HepG2 (cell line): ENCODE measurements around the gene GSTM2. TPM values are rescaled to one million over a fixed set of nuclear protein-coding genes. Genes with fewer than 3 reads are reported as not detected.

Source experiments
- AGO1 ChIP-seq: fragments of 200-400 bp; formaldehyde crosslinking; IDR thresholded peaks from 2 replicates; pipeline ENCODE4 v1.6.1; 2017; ENCODE audit warnings: mild to moderate bottlenecking, low read depth, low read length, moderate library complexity; ENCODE audit not compliant: poor library complexity, severe bottlenecking
- GATA4 ChIP-seq: sonication (generic); IDR thresholded peaks from 2 replicates; pipeline ENCODE4 v1.6.1; 2016; ENCODE audit warnings: antibody characterized with exemption, low read depth, borderline replicate concordance
- HNF4G ChIP-seq, 2 experiments: sonication (generic) in 1 of 2; formaldehyde crosslinking in 1 of 2; IDR thresholded peaks; 2 replicates each; pipeline versions ENCODE4 v1.4.0 to v1.6.1; 2011 to 2020; ENCODE audit warnings: borderline replicate concordance in 2 of 2, low read depth in 2 of 2, mild to moderate bottlenecking in 2 of 2, low read length in 1 of 2, missing genetic modification reagents in 1 of 2, moderate library complexity in 1 of 2
- JUNB ChIP-seq: sonication (generic); formaldehyde crosslinking; IDR thresholded peaks from 2 replicates; pipeline ENCODE4 v1.8.0; 2022; ENCODE audit warnings: missing genetic modification reagents, mild to moderate bottlenecking, borderline replicate concordance
- MAFF ChIP-seq: IDR thresholded peaks from 2 replicates; pipeline ENCODE4 v1.6.1; 2011; ENCODE audit warnings: low read depth, low read length, improper control_type of control experiment
- MEIS1 ChIP-seq: sonication (generic); formaldehyde crosslinking; IDR thresholded peaks from 2 replicates; pipeline ENCODE4 v1.9.0; 2021; ENCODE audit warnings: mild to moderate bottlenecking, missing genetic modification reagents, moderate library complexity, borderline replicate concordance
- MEIS2 ChIP-seq: sonication (generic); formaldehyde crosslinking; IDR thresholded peaks from 2 replicates; pipeline ENCODE4 v1.9.0; 2021; ENCODE audit warnings: mild to moderate bottlenecking, missing genetic modification reagents
- MTA1 ChIP-seq: sonication (generic); formaldehyde crosslinking; IDR thresholded peaks from 2 replicates; pipeline ENCODE4 v1.4.0; 2020; ENCODE audit warnings: missing genetic modification reagents, mild to moderate bottlenecking, borderline replicate concordance
- NCOA1 ChIP-seq: sonication (generic); formaldehyde crosslinking; IDR thresholded peaks from 2 replicates; pipeline ENCODE4 v1.9.0; 2021; ENCODE audit warnings: missing genetic modification reagents
- NFE2 ChIP-seq: sonication (generic); formaldehyde crosslinking; IDR thresholded peaks from 2 replicates; pipeline ENCODE4 v1.4.0; 2020; ENCODE audit warnings: missing genetic modification reagents
- NFRKB ChIP-seq: fragments of 450-650 bp; IDR thresholded peaks from 2 replicates; pipeline ENCODE4 v1.6.1; 2017
- PHF21A ChIP-seq: sonication (generic); formaldehyde crosslinking; IDR thresholded peaks from 2 replicates; pipeline ENCODE4 v1.5.0; 2020; ENCODE audit warnings: mild to moderate bottlenecking, missing genetic modification reagents
- RAD21 ChIP-seq: fragments of 450-650 bp; formaldehyde crosslinking; IDR thresholded peaks from 2 replicates; pipeline ENCODE4 v1.5.0; 2020; ENCODE audit warnings: mild to moderate bottlenecking
- RFXAP ChIP-seq: sonication (generic); formaldehyde crosslinking; IDR thresholded peaks from 2 replicates; pipeline ENCODE4 v1.4.0; 2020; ENCODE audit warnings: missing genetic modification reagents, borderline replicate concordance
- ZFP1 ChIP-seq: IDR thresholded peaks from 2 replicates; pipeline ENCODE4 v1.6.1; 2016
- ZFX ChIP-seq: sonication (generic); formaldehyde crosslinking; IDR thresholded peaks from 2 replicates; pipeline ENCODE4 v1.4.0; 2020; ENCODE audit warnings: mild to moderate bottlenecking, low read depth, missing genetic modification reagents, moderate library complexity
- ZMYM3 ChIP-seq: sonication (generic); formaldehyde crosslinking; IDR thresholded peaks from 2 replicates; pipeline ENCODE4 v1.5.1; 2020; ENCODE audit warnings: mild to moderate bottlenecking, missing genetic modification reagents
- ZNF263 ChIP-seq: sonication (generic); formaldehyde crosslinking; IDR thresholded peaks from 2 replicates; pipeline ENCODE4 v1.4.0; 2020; ENCODE audit warnings: missing genetic modification reagents
- ZNF432 ChIP-seq: sonication (generic); formaldehyde crosslinking; IDR thresholded peaks from 2 replicates; pipeline ENCODE4 v1.5.0; 2020; ENCODE audit warnings: missing genetic modification reagents, mild to moderate bottlenecking, borderline replicate concordance
- ZNF724P ChIP-seq: sonication (generic); formaldehyde crosslinking; IDR thresholded peaks from 2 replicates; pipeline ENCODE4 v1.8.0; 2022; ENCODE audit warnings: missing genetic modification reagents, borderline replicate concordance
- ZNF839 ChIP-seq: sonication (generic); formaldehyde crosslinking; IDR thresholded peaks from 2 replicates; pipeline ENCODE4 v1.4.0; 2020; ENCODE audit warnings: missing genetic modification reagents, mild to moderate bottlenecking, borderline replicate concordance
- polyA plus RNA-seq, 8 experiments: library from polyadenylated mRNA; depleted of rRNA in 3 of 8; stranded (reverse) in 7 of 8; unstranded in 1 of 8; fragments of >200 nt; fragmentation: Illumina TruSeq in 4 of 8; extraction: Trizol in 4 of 8; gene quantifications; 2 replicates each; pipeline versions ENCODE4 v1.2.1 to v1.2.3, GENCODE V29; 2011 to 2016; ENCODE audit warnings: low read depth in 4 of 8, missing spikeins in 1 of 8, mixed read lengths in 1 of 8; ENCODE audit not compliant: insufficient read depth in 1 of 8
- total RNA-seq, 5 experiments: library from RNA; depleted of rRNA; stranded (reverse); fragments of >200 nt; fragmentation: Illumina TruSeq; extraction: Trizol; gene quantifications; 2 replicates each; pipeline ENCODE4 v1.2.3, GENCODE V29; 2016; ENCODE audit warnings: low read depth in 1 of 5
- TF ChIP-seq, protein P1 (sequence below), 2 experiments: IDR thresholded peaks; 2 replicates each; pipeline ENCODE4 v1.6.1; 2011 to 2012; ENCODE audit warnings: low read length in 2 of 2, borderline replicate concordance in 1 of 2, low read depth in 1 of 2, mild to moderate bottlenecking in 1 of 2, moderate library complexity in 1 of 2
- TF ChIP-seq, protein P2 (sequence below): sonication (generic); formaldehyde crosslinking; IDR thresholded peaks from 2 replicates; pipeline ENCODE4 v1.4.0; 2020; ENCODE audit warnings: missing genetic modification reagents, mild to moderate bottlenecking, borderline replicate concordance

GSTM2 gene
- total and polyA plus RNA-seq, 2 of the 13 experiments (the other 11 are each of a cell fraction or from before 2014, with no cell fraction given) = 7.0 to 15.0 TPM

DNA sequence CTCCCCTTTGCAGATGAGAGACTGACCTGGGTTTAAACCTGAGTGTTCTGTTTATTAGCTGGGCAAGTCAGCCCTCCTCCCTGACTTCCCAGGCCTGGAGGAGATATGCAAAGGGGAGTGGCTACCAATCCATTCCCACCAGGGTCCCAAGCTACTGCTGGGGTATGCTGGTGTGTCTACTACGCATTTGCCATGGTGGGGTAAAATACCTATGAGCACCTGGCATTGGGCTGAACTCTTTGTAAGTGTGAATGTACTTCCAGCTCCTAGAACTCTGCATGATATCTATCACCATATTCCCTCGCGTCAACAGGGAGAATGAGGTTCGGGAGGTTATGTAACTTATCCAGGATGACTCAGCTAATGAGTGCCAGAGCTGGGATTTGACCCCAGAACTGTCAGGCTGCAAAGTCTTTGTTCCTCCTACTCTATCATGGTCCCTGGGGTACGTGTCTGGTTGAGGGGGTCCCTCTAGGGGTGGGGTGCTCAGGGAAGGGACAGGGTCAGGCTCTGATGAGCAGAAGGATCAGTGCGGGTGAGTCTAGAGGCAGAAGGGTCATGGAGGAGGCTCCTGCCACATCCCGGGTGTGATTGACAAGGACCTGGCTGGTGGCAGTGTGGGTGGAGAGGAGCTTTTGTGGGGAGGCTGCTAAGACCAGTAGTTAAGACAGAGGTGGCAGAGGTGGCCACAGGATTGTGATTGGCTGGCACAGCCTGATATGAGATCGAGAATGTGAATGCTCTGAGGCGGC is 31.5 kb upstream of the GSTM2 start (continued):
- TF ChIP-seq, protein P1, sequence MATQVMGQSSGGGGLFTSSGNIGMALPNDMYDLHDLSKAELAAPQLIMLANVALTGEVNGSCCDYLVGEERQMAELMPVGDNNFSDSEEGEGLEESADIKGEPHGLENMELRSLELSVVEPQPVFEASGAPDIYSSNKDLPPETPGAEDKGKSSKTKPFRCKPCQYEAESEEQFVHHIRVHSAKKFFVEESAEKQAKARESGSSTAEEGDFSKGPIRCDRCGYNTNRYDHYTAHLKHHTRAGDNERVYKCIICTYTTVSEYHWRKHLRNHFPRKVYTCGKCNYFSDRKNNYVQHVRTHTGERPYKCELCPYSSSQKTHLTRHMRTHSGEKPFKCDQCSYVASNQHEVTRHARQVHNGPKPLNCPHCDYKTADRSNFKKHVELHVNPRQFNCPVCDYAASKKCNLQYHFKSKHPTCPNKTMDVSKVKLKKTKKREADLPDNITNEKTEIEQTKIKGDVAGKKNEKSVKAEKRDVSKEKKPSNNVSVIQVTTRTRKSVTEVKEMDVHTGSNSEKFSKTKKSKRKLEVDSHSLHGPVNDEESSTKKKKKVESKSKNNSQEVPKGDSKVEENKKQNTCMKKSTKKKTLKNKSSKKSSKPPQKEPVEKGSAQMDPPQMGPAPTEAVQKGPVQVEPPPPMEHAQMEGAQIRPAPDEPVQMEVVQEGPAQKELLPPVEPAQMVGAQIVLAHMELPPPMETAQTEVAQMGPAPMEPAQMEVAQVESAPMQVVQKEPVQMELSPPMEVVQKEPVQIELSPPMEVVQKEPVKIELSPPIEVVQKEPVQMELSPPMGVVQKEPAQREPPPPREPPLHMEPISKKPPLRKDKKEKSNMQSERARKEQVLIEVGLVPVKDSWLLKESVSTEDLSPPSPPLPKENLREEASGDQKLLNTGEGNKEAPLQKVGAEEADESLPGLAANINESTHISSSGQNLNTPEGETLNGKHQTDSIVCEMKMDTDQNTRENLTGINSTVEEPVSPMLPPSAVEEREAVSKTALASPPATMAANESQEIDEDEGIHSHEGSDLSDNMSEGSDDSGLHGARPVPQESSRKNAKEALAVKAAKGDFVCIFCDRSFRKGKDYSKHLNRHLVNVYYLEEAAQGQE (IDR thresholded peaks at IDR 0.05; ENCODE audit: borderline replicate concordance in 1 of 2, low read depth in 1 of 2, low read length in 2 of 2) = no peak
- TF ChIP-seq, protein P2, sequence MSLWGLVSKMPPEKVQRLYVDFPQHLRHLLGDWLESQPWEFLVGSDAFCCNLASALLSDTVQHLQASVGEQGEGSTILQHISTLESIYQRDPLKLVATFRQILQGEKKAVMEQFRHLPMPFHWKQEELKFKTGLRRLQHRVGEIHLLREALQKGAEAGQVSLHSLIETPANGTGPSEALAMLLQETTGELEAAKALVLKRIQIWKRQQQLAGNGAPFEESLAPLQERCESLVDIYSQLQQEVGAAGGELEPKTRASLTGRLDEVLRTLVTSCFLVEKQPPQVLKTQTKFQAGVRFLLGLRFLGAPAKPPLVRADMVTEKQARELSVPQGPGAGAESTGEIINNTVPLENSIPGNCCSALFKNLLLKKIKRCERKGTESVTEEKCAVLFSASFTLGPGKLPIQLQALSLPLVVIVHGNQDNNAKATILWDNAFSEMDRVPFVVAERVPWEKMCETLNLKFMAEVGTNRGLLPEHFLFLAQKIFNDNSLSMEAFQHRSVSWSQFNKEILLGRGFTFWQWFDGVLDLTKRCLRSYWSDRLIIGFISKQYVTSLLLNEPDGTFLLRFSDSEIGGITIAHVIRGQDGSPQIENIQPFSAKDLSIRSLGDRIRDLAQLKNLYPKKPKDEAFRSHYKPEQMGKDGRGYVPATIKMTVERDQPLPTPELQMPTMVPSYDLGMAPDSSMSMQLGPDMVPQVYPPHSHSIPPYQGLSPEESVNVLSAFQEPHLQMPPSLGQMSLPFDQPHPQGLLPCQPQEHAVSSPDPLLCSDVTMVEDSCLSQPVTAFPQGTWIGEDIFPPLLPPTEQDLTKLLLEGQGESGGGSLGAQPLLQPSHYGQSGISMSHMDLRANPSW (CRISPR knock-in tag) = no peak
- peak; percentile 58; the same call in 1 of the 2 replicates for TF ChIP-seq JUNB (CRISPR knock-in tag)
- no peak for TF ChIP-seq MEIS1 (CRISPR knock-in tag)
- no peak for TF ChIP-seq ZNF263
- no peak for TF ChIP-seq ZFP1
- peak; percentile 38; the same call in 1 of the 2 replicates for TF ChIP-seq MTA1 (CRISPR knock-in tag)
- TF ChIP-seq MEIS2 (CRISPR knock-in tag) = no peak
- TF ChIP-seq ZMYM3 (CRISPR knock-in tag) = peak; percentile 65; the same call in 1 of the 2 replicates
- peak; percentile 79; the same call in 1 of the 2 replicates for TF ChIP-seq NFE2
- TF ChIP-seq RFXAP (CRISPR knock-in tag) = no peak
- TF ChIP-seq ZNF724P (CRISPR knock-in tag) = no peak
- peak; percentile 74 for TF ChIP-seq PHF21A (CRISPR knock-in tag)
- no peak for TF ChIP-seq ZNF432 (CRISPR knock-in tag)
- TF ChIP-seq ZNF839 (CRISPR knock-in tag) = no peak
- TF ChIP-seq RAD21 (CRISPR knock-in tag) = no peak
- no peak for TF ChIP-seq NCOA1 (CRISPR knock-in tag)
- no peak for TF ChIP-seq NFRKB
- TF ChIP-seq GATA4 = no peak
- peak; percentile 31; the same call in 1 of the 2 replicates for TF ChIP-seq MAFF
- TF ChIP-seq HNF4G (IDR thresholded peaks at IDR 0.05; ENCODE audit: borderline replicate concordance, low read depth, low read length) = 0 out of 2 replicates have a peak, but pooled peaks have one; percentile 8
- no peak for TF ChIP-seq HNF4G (CRISPR knock-in tag; IDR thresholded peaks at IDR 0.05; ENCODE audit: borderline replicate concordance, low read depth)
- TF ChIP-seq ZFX = no peak
- no peak for TF ChIP-seq AGO1
